Effector CD8-positive, alpha-beta T cell (primary cell): ENCODE measurements around the gene PEX11B.
"Not testable (repeated sequence)": the region's sequence is repeated elsewhere in the genome, so short reads cannot be mapped to it uniquely, and the experiment has no call there.

Experiments
- DNase-seq: peaks from one replicate; lab custom pipeline; 2025; lab: John Stamatoyannopoulos, UW

PEX11B gene

GRCh38 chr1:145952903-145953302 is 34.4 kb upstream of the PEX11B start:
- no peak for DNase-seq

- no peak for DNase-seq
Observed at GRCh38 chr1:145951526-145951925, 33.0 kb upstream of the PEX11B start.

- no peak for DNase-seq
Observed at GRCh38 chr1:145949219-145949618, 30.7 kb upstream of the PEX11B start.

- DNase-seq: no peak
Observed at GRCh38 chr1:145947551-145947950, 29.0 kb upstream of the PEX11B start.

GRCh38 chr1:145946477-145946986 is 28.0 kb upstream of the PEX11B start:
- no peak for DNase-seq

GRCh38 chr1:145944532-145944931 is 26.0 kb upstream of the PEX11B start:
- no peak for DNase-seq

GRCh38 chr1:145942871-145943270 is 24.4 kb upstream of the PEX11B start:
- no peak for DNase-seq

GRCh38 chr1:145942405-145942804 is 23.9 kb upstream of the PEX11B start:
- DNase-seq: no peak

- DNase-seq: no peak
Observed at GRCh38 chr1:145937436-145937835, 18.9 kb upstream of the PEX11B start.

- no peak for DNase-seq
Observed at GRCh38 chr1:145936247-145936646, 17.7 kb upstream of the PEX11B start.

- no peak for DNase-seq
Observed at GRCh38 chr1:145935708-145936107, 17.2 kb upstream of the PEX11B start.

- not testable (repeated sequence) for DNase-seq
Observed at GRCh38 chr1:145932522-145933009, 14.0 kb upstream of the PEX11B start.

GRCh38 chr1:145927916-145928643 is 9.6 kb upstream of the PEX11B start:
- no peak for DNase-seq

GRCh38 chr1:145927063-145927886 is 8.8 kb upstream of the PEX11B start, which contains the start of gene RBM8A:
RBM8A (minus strand) TSS chr1:145927484; CDS start chr1:145927426, 58 bp downstream.
- peak; percentile 89 for DNase-seq

GRCh38 chr1:145926686-145927062 is 8.2 kb upstream of the PEX11B start:
- DNase-seq: no peak

GRCh38 chr1:145922266-145922665 is 3.7 kb upstream of the PEX11B start:
- no peak for DNase-seq

GRCh38 chr1:145920297-145920696 is 1.8 kb upstream of the PEX11B start:
- DNase-seq: not testable (repeated sequence)

GRCh38 chr1:145918992-145919939 is 749 bp upstream of the PEX11B start:
- no peak for DNase-seq

- no peak for DNase-seq
Observed at GRCh38 chr1:145917595-145917994, 922 bp downstream of the PEX11B start.

- no peak for DNase-seq
Observed at GRCh38 chr1:145916745-145917144, 1.8 kb downstream of the PEX11B start.

GRCh38 chr1:145912128-145912641 is 6.3 kb downstream of the PEX11B start:
- no peak for DNase-seq
